ENCODE data around the gene DCAF8. TPM values are rescaled to one million over a fixed set of nuclear protein-coding genes. Genes with fewer than 3 reads are reported as not detected.

DCAF8 gene
- total and polyA plus RNA-seq, 2 experiments from 2014 or later, result 55.0 to 104 TPM

GRCh38 chr1:160251687-160252526 lies 10.4 kb downstream of the DCAF8 start:
- peaks cover 4% of the 10 kb centered on the region for H3K27me3 Mint-ChIP-seq (ENCODE audit: insufficient read depth, low read depth, poor library complexity)
- peak; percentile 99 for ATAC-seq
- H3K27ac ChIP-seq (ENCODE audit: low read depth), result peak overlapping the region; percentile 15; the same call in 1 of the 2 replicates
- H3K4me1 Mint-ChIP-seq, result peaks cover 5% of the 10 kb centered on the region; the same call in 2 of the 3 replicates
- H2AFZ ChIP-seq, result no peak overlapping the region
- peaks cover 73% of the 10 kb centered on the region for H3K79me2 ChIP-seq (replicated peaks; ENCODE audit: insufficient read depth)
- peaks cover 20% of the 10 kb centered on the region; the same call in 1 of the 2 replicates for H4K20me1 ChIP-seq (replicated peaks; ENCODE audit: insufficient read depth)
- peak; percentile 90 for DNase-seq (ENCODE audit: low spot score)
- no peak overlapping the region for H3K4me2 ChIP-seq
- no peak overlapping the region for H3K4me3 ChIP-seq
- no peaks in the 10 kb centered on the region for H3K9me2 ChIP-seq (ENCODE audit: insufficient read depth)
- H3K36me3 Mint-ChIP-seq (ENCODE audit: low read depth), result peaks cover 17% of the 10 kb centered on the region; the same call in 2 of the 3 replicates
- peak overlapping the region; percentile 32; the same call in 1 of the 2 replicates for H3K27ac Mint-ChIP-seq
- H3K4me3 Mint-ChIP-seq, result no peak overlapping the region
- H3K9me3 Mint-ChIP-seq, result no peaks in the 10 kb centered on the region
- peaks cover 5% of the 10 kb centered on the region; the same call in 1 of the 2 replicates for H3K4me1 ChIP-seq (ENCODE audit: insufficient read depth)
- H3F3A ChIP-seq (replicated peaks; ENCODE audit: low read depth), result no peaks in the 10 kb centered on the region
- no peaks in the 10 kb centered on the region for H3K27me3 ChIP-seq (ENCODE audit: insufficient read depth)
- H3K36me3 ChIP-seq (ENCODE audit: insufficient read depth), result peaks cover 4% of the 10 kb centered on the region
- TF ChIP-seq CTCF (conservative IDR thresholded peaks at IDR 0.05; ENCODE audit: low read depth in 2 of 2) (peak; percentile 87 to 96), ETS1 (IDR thresholded peaks at IDR 0.05) (no peak)

GRCh38 chr1:160251011-160251410 lies 11.3 kb downstream of the DCAF8 start:
- Mint-ChIP-seq H3K36me3 (ENCODE audit: low read depth) (peaks cover 17% of the 10 kb centered on the region; the same call in 2 of the 3 replicates), H3K27ac (no peak overlapping the region; the same call in 1 of the 2 replicates), H3K27me3 (ENCODE audit: insufficient read depth, low read depth, poor library complexity) (peaks cover 4% of the 10 kb centered on the region), H3K4me3 (no peak overlapping the region), H3K4me1 (peaks cover 10% of the 10 kb centered on the region; the same call in 2 of the 3 replicates), H3K9me3 (no peaks in the 10 kb centered on the region)
- Histone ChIP-seq H3F3A (replicated peaks; ENCODE audit: low read depth) (no peaks in the 10 kb centered on the region), H3K4me1 (ENCODE audit: insufficient read depth) (peaks cover 5% of the 10 kb centered on the region; the same call in 1 of the 2 replicates), H3K79me2 (replicated peaks; ENCODE audit: insufficient read depth) (peaks cover 73% of the 10 kb centered on the region), H3K4me3 (no peak overlapping the region), H3K27me3 (ENCODE audit: insufficient read depth) (no peaks in the 10 kb centered on the region), H3K4me2 (no peak overlapping the region), H3K27ac (ENCODE audit: low read depth) (peak overlapping the region; percentile 51), H3K9me2 (ENCODE audit: insufficient read depth) (no peaks in the 10 kb centered on the region), H3K36me3 (ENCODE audit: insufficient read depth) (peaks cover 4% of the 10 kb centered on the region), H2AFZ (no peak overlapping the region), H4K20me1 (replicated peaks; ENCODE audit: insufficient read depth) (peaks cover 22% of the 10 kb centered on the region; the same call in 1 of the 2 replicates)
- ATAC-seq (no peak), DNase-seq (ENCODE audit: low spot score) (no peak)
- no peak for TF ChIP-seq ZNF114 (CRISPR knock-in tag; IDR thresholded peaks at IDR 0.05)
- no peak for TF ChIP-seq POLR2AphosphoS5 (IDR thresholded peaks at IDR 0.05; ENCODE audit: low read depth)
- TF ChIP-seq EZH2phosphoT487 (IDR thresholded peaks at IDR 0.05; ENCODE audit: unreplicated experiment), result no peak
- TF ChIP-seq ETS1 (IDR thresholded peaks at IDR 0.05), result no peak
- no peak for TF ChIP-seq ZNF331 (CRISPR knock-in tag; IDR thresholded peaks at IDR 0.05; ENCODE audit: low read depth)
- TF ChIP-seq EZH2 (IDR thresholded peaks at IDR 0.05; ENCODE audit: low read depth, unreplicated experiment), result no peak
- TF ChIP-seq, protein P1, sequence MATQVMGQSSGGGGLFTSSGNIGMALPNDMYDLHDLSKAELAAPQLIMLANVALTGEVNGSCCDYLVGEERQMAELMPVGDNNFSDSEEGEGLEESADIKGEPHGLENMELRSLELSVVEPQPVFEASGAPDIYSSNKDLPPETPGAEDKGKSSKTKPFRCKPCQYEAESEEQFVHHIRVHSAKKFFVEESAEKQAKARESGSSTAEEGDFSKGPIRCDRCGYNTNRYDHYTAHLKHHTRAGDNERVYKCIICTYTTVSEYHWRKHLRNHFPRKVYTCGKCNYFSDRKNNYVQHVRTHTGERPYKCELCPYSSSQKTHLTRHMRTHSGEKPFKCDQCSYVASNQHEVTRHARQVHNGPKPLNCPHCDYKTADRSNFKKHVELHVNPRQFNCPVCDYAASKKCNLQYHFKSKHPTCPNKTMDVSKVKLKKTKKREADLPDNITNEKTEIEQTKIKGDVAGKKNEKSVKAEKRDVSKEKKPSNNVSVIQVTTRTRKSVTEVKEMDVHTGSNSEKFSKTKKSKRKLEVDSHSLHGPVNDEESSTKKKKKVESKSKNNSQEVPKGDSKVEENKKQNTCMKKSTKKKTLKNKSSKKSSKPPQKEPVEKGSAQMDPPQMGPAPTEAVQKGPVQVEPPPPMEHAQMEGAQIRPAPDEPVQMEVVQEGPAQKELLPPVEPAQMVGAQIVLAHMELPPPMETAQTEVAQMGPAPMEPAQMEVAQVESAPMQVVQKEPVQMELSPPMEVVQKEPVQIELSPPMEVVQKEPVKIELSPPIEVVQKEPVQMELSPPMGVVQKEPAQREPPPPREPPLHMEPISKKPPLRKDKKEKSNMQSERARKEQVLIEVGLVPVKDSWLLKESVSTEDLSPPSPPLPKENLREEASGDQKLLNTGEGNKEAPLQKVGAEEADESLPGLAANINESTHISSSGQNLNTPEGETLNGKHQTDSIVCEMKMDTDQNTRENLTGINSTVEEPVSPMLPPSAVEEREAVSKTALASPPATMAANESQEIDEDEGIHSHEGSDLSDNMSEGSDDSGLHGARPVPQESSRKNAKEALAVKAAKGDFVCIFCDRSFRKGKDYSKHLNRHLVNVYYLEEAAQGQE (IDR thresholded peaks at IDR 0.05; ENCODE audit: unreplicated experiment), result no peak
- TF ChIP-seq CREB1 (CRISPR knock-in tag; IDR thresholded peaks at IDR 0.05; ENCODE audit: low read depth), result no peak

Data from GM23338 (cell line).